GM19467 (cell line): ENCODE measurements around the gene GNG8.

Source experiments
- ATAC-seq: cut with Tn5 transposase; IDR thresholded peaks from one replicate; pipeline ENCODE4 v1.9.1; 2021; ENCODE audit warnings: mild to moderate bottlenecking, moderate library complexity; ENCODE audit not compliant: unreplicated experiment

GNG8 gene

GRCh38 chr19:46620716-46621115 lies 15.3 kb downstream of the GNG8 start:
- ATAC-seq, result no peak

DNA sequence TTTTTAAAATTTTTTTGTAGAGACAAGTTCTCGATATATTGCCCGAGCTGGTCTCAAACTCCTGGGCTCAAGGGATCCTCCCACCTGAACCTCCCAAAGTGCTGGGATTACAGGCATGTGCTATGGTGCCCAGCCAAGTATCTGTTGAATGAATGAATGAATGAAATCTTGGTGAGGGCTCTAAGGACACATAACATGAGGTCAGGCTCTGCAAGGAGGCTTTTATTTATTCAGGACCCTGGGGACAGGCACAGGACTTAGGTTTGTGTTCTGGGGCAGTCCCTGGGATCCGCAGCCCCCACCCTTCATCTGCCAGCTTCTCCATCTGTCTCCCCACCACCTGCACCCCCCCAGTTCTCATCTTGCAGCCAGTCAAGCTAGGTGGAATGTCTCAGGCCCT lies 15.7 kb downstream of the GNG8 start:
- ATAC-seq, result no peak

DNA sequence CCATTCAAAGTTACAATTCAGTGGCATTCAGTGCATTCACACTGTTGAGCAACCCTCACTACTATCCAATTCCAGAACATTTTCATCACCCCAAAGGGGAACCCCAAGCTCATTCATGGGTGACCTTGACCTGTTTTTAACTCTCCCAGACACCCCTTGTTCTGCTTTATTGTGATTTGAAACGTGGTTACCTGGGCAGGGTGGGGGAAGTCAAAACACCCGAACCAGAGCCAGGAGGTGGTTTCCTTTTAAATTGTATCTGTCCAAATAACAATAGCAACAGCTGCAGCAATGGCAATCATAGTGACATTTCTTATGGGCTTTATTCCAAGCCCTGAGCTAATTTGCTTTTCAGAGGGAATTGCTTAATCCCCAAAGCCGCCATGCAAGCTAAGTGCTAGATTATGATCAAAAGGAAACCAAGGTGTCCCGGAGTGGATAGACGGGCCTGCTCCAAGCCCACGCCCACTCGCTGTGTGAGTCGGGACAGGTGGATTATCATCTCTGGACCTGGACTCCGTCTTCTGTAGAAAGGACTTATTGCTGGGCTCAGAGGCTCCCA lies 17.3 kb downstream of the GNG8 start:
- ATAC-seq, result no peak

GRCh38 chr19:46617601-46618000 lies 18.4 kb downstream of the GNG8 start:
- ATAC-seq, result no peak

- ATAC-seq, result no peak
Observed at GRCh38 chr19:46616631-46617322, 19.2 kb downstream of the GNG8 start.

GRCh38 chr19:46615966-46616365 lies 20.0 kb downstream of the GNG8 start:
- ATAC-seq, result no peak

GRCh38 chr19:46614114-46614722 lies 21.8 kb downstream of the GNG8 start:
- peak; percentile 46 for ATAC-seq

DNA sequence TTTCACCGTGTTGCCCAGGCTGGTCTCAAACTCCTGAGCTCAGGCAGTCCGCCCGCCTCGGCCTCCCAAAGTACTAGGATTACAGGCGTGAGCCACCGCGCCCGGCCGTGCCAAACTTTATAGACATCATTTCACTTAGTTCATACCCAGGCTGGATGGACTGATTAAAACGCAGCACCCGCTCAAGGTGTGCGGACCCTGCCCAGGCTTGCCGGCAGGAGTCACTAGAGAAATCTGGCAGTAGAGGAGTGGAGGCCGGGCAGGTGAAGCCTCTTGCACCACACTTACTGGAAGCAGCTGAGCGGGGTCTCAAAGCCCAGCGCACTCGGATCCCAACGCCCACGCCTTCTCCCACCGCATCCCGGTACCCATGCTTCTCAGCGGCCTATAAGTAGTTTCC lies 22.5 kb downstream of the GNG8 start:
- no peak for ATAC-seq

- no peak for ATAC-seq
Observed at GRCh38 chr19:46611776-46612175, 24.2 kb downstream of the GNG8 start.

DNA sequence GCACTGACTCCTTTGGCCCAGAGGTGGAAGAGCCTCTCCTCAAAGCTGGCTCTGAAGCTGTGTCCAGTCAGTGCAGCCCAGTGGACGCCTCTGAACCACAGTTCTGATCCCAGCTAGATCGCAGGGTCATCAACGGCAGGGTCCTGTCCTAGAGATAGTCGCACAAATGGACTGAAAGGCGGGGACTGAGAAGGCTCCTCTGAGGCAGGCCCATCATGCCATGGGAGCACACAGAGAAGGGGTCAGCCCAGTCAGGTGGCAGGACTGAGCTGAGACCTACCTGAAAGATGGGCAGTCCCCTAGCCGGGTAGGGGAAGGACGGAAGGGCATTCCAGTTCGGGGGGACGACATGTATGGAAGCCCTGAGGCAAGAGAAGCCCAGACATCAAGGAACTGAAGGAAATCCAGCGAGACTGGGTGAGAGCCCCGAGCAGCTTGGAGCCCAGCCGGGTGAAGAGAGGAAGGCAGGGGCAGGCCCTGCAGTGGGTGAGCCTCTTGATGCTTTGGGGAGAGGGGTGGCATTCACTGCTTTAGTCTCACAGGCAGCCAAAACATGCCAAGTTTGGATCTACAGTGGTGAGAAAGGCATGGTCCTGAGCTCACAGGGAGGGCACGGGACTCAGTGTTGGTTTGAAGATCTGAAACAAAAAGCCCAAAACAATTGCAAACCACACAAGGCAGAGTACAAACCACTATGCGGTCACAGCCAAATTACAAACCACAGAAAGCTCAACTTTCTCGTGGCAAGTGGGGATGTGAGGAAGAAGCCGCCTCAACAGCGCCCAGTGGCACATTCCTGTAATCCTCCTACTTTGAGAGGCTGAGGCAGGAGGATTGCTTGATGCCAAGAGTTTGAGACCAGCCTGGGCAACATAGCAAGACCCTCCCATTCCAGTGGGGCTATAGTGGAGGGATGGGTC lies 24.9 kb downstream of the GNG8 start:
- no peak for ATAC-seq

DNA sequence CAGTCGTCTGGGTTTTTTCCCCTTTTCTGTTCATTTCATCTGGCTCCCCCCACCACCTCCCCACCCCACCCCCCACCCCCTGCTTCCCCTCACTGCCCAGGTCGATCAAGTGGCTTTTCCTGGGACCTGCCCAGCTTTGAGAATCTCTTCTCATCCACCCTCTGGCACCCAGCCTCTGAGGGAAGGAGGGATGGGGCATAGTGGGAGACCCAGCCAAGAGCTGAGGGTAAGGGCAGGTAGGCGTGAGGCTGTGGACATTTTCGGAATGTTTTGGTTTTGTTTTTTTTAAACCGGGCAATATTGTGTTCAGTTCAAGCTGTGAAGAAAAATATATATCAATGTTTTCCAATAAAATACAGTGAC lies 25.6 kb downstream of the GNG8 start:
- ATAC-seq, result no peak

GRCh38 chr19:46609511-46610412 lies 26.2 kb downstream of the GNG8 start:
- ATAC-seq, result no peak

- ATAC-seq, result no peak
Observed at GRCh38 chr19:46608581-46609345, 27.2 kb downstream of the GNG8 start.

- ATAC-seq, result no peak
Observed at GRCh38 chr19:46608178-46608577, 27.8 kb downstream of the GNG8 start.

DNA sequence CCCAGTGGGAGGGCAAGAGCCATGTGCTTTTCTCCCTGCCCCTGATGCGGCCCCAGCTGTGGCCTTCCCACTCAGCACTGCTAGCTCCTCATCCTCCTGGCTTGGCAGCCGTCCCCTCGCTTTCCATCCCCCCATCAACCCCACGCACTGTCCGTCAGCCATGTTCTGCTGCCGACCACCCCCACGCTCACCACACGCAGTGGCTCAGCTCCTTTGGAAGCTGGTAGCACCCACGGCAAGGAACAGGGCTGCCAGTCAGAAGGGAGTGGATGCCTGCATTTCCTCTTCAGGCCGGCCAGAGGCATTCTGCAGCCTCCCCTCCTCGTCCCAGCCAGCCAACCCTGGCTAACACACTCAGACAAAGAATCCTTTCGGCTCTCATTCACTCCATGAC lies 28.6 kb downstream of the GNG8 start:
- no peak for ATAC-seq

- ATAC-seq, result no peak
Observed at GRCh38 chr19:46606681-46607447, 29.1 kb downstream of the GNG8 start.

DNA sequence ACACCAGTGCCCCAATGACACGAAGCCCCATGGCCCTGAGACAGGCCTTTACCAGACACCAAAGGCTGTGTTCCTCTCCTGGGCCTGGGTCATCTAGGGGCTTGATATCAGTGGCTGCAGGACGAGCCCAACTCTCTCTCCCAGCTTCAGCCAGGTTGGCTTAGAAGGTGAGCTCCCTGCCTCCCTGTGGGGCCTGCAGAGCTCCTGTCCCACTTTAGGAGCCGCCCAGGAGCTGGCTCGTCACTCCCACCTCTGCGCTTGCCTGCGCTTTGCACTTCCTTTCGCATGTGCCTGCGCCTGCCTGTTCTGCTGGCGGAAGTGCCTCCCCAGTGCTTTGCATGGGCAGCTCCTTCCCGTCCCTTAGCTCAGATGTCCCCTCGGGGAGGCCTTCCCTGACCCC lies 30.0 kb downstream of the GNG8 start:
- no peak for ATAC-seq

GRCh38 chr19:46605356-46605821 lies 30.6 kb downstream of the GNG8 start:
- ATAC-seq, result no peak

GRCh38 chr19:46604781-46605355 lies 31.1 kb downstream of the GNG8 start:
- no peak for ATAC-seq
